Effector memory CD4-positive, alpha-beta T cell (primary cell): ENCODE measurements around the gene GJA3.

Experiments used
- DNase-seq, 3 donors: peaks; one replicate each; pipeline ENCODE4 v3.0.0-alpha.2; 2020
- H3K27ac ChIP-seq: 2 replicates; pipeline ENCODE4 v1.7.0; 2013; ENCODE audit warnings: mild to moderate bottlenecking, low read length, moderate library complexity; ENCODE audit not compliant: insufficient read depth, poor library complexity, severe bottlenecking
- H3K27me3 ChIP-seq: replicated peaks from 2 replicates; pipeline ENCODE4 v1.7.0; 2013; ENCODE audit warnings: mild to moderate bottlenecking, low read length; ENCODE audit not compliant: insufficient read depth, control insufficient read depth, poor library complexity, severe bottlenecking
- H3K36me3 ChIP-seq: 2 replicates; pipeline ENCODE4 v1.7.0; 2013; ENCODE audit warnings: mild to moderate bottlenecking, low read length, moderate library complexity; ENCODE audit not compliant: control insufficient read depth, insufficient read depth
- H3K4me1 ChIP-seq: 2 replicates; pipeline ENCODE4 v1.7.0; 2013; ENCODE audit warnings: low read length, mild to moderate bottlenecking; ENCODE audit not compliant: control insufficient read depth, insufficient read depth, poor library complexity, severe bottlenecking
- H3K4me3 ChIP-seq: 2 replicates; pipeline ENCODE4 v1.7.0; 2013; ENCODE audit warnings: low read length, low read depth, mild to moderate bottlenecking; ENCODE audit not compliant: insufficient read depth, poor library complexity, severe bottlenecking
- H3K9me3 ChIP-seq: 2 replicates; pipeline ENCODE4 v1.7.0; 2013; ENCODE audit warnings: mild to moderate bottlenecking, low read length, moderate library complexity; ENCODE audit not compliant: control insufficient read depth

GJA3 gene

DNA sequence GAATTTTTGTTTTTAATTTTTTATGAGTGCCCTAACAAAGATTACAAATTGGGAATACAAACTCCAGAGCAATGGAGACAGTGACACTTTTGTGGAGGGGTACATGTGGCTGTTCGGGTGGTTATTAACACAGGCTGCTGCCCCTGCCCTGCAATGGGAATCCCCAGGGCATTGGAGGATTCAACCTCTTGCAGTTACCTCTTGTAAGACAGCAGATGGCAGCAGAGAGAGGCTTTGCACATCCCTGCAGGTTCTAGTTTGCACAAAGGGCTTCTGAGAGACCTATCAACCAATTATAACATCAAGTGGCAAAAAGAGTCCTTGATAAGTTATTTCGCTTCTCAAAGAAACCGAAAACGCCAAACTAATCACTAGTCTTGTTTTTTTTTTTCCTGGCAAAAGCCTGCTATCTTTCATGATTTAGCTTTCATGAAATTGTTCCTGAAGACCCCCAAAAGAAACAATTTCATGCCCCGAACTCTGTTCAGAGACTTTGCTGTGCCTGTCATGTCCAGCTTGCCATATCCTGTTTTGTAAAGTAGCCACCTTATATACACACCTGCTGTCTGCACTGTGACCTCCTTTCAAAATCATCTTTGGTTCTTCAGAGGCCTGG is 21.5 kb upstream of the GJA3 start:
- DNase-seq: peak in 2 of 3 donors; percentile 14 to 40
- Histone ChIP-seq H3K36me3 (no peaks in the 10 kb centered on the region), H3K4me1 (no peaks in the 10 kb centered on the region), H3K27me3 (no peaks in the 10 kb centered on the region), H3K27ac (no peak overlapping the region), H3K9me3 (no peaks in the 10 kb centered on the region), H3K4me3 (no peak overlapping the region)

DNA sequence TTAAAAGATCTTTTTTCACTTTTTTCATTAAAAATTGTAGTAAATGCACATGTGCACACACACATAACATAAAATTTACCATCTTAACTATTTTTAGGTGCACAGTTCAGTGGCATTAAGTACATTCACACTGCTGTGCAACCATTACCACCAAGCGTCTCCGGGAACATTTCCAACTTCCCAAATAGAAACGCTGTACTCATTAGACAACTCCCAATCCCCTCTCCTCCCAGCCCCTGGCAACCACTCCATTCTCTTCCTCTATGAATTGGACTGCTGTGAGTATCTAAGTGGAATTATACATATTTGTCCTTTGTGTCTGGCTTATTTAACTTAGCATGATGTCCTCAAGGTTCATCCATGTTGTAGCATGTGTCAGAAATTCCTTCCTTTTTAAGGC is 20.3 kb upstream of the GJA3 start:
- peaks cover 4% of the 10 kb centered on the region for H3K27me3 ChIP-seq
- no peaks in the 10 kb centered on the region for H3K9me3 ChIP-seq
- no peaks in the 10 kb centered on the region for H3K36me3 ChIP-seq
- no peak overlapping the region for H3K4me3 ChIP-seq
- no peak for DNase-seq
- H3K4me1 ChIP-seq: no peaks in the 10 kb centered on the region
- no peak overlapping the region for H3K27ac ChIP-seq

DNA sequence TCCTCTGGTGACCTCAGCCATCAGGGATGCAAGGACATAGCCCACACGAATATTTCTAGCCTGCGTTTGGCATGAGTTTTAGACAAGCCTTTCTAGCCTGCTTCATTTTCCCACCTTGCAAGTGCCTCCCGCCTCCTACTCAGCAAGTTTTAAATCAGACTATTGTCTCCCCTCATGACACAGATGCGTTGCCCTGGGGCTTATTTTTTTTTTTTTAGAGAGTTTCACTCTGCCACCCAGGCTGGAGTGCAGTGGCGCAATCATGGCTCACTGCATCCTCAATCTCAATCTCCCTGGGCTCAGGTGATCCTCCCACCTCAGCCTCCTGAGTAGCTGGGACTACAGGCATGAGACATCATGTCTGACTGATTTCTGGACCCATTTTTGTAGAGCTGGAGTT is 17.3 kb upstream of the GJA3 start:
- no peaks in the 10 kb centered on the region for H3K4me1 ChIP-seq

DNA sequence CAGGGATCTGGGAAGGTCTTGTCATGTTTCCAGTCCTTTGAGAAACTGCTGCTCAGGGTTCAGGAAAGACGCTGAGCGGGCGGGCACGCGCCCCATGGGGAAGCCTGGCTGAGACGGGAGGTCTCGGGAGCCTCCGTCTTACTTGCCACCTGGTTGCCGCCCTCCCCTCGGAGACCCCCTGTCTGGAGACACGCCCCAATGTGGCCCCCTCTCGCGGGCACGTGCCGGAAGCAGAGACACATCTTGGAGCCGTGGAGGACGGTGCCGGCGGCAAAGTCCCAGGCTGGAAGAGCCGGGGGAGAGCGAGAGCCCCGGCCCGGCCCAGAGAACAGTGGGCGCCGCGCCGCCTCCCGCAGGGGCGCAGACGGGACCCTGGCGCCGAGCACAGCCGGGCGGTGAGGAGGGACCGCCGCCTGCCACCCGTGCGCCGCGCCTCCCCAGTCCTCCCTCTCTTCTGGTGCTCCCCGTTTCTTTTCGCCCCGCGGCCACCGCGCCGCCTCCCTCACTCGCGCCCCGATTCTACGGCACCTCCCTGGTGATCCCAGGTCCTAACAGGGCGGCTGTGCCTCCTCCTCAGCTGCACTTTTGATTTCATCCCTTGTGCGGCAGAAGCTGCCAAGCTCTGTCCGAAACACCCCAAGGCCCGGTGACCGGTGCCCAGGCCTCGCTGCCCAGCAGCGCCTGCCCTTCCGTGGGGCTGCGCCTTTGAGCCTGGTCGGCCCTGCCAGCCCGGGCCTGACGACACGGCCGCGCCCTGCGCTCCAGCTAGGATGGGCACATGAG is 16.4 kb upstream of the GJA3 start:
- Histone ChIP-seq H3K36me3 (no peaks in the 10 kb centered on the region), H3K27me3 (peaks cover 4% of the 10 kb centered on the region), H3K27ac (no peak overlapping the region), H3K4me3 (no peak overlapping the region), H3K9me3 (no peaks in the 10 kb centered on the region), H3K4me1 (no peaks in the 10 kb centered on the region)
- DNase-seq: no peak

More for the DNA sequence above, 17.3 kb upstream of the GJA3 start:
- Histone ChIP-seq H3K36me3 (no peaks in the 10 kb centered on the region), H3K4me3 (no peak overlapping the region), H3K9me3 (no peaks in the 10 kb centered on the region), H3K27ac (no peak overlapping the region), H3K27me3 (peaks cover 4% of the 10 kb centered on the region)
- DNase-seq: no peak

DNA sequence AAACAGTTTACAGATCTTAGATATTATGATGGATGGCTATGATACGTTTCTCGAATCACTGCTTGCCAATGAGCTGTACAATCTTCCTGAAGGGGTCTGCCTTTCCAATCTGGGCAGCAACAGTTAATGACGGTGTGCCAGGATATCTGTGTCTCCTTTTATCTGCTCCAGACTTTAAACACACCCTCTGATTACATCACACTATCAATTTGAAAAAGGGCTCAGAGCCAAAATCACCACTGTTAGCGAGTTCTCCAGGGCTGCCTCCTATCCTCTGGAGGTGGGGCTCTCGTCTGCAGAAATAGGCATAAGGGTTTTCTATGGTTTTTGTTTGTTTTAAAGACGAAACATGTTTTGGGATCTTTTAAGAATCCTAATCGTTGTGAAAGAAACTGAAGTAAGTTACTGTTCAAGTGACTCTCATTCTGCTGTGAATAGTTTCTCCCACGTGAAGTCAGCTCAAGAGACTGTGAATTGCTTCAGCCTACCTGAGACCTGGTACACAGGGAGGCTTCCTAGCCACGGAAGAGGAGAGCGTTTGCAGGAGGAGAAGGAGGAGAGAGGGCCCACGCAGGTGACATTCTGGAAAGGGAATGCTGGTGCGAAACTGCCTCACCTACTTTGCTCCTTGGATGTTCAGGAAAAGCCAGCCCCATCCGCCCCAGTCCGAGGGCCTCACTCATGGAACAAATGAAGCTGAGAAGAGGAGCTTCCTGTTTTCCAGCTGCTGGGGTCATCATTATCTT is 15.2 kb upstream of the GJA3 start:
- no peaks in the 10 kb centered on the region for H3K4me1 ChIP-seq
- H3K4me3 ChIP-seq: no peak overlapping the region
- H3K36me3 ChIP-seq: no peaks in the 10 kb centered on the region
- H3K27ac ChIP-seq: no peak overlapping the region
- H3K27me3 ChIP-seq: peaks cover 4% of the 10 kb centered on the region
- DNase-seq: no peak
- H3K9me3 ChIP-seq: no peaks in the 10 kb centered on the region

DNA sequence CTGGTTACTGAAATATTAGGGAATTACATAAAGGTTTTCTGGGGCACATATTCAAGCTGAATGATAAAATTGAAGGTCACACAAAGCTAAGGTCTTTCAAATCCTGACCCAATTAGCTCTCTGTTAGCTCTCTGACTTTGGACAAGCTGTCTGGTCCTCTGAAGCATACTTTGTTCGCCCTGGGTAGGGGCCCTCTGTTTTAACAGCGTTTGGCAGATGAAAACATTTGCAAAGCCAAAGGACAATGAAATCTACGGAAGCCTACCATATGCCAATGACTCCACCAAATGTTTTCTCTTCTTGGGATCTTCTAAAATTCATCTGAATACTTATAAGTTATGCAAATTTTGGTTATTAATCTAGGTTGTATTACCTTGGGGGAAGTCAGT is 14.5 kb upstream of the GJA3 start:
- DNase-seq: no peak
- no peaks in the 10 kb centered on the region for H3K4me1 ChIP-seq
- no peak overlapping the region for H3K4me3 ChIP-seq
- H3K36me3 ChIP-seq: no peaks in the 10 kb centered on the region
- H3K27me3 ChIP-seq: peaks cover 4% of the 10 kb centered on the region
- H3K9me3 ChIP-seq: no peaks in the 10 kb centered on the region
- no peak overlapping the region for H3K27ac ChIP-seq

DNA sequence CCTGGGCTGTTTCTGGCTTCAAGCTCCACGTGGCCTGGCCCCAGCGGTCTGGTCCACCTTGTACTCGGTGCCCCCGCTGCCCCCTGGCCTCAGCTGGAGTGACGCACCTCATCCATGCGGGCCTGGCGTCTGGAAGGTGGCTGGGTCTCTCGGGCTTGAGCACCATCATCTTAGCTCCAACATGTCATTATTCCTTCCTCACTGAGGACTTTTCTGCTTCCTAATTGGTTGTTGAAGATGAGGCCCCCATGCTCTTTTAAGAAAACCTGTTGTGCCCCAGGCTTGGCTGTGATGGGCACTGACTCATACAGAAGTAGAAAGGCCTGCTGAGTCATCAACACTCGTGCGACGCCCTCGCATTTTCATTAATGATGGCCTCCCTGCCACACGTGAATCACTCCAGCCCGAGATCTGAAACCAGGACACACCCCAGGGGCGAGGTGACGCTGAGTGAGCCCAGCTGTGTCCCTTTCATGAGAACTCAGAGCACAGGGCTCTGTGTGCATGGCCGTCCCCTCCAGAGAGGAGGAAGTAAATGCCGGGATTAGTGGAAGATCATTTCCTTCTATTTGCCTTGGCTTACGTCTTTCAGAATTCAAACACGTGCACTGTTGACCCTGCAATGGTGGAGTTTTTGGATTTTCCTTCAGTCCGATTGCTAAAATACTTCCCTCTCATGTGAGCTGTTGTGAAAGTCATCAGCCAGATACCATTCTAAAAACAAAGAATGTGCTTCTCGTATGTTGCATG is 14.0 kb upstream of the GJA3 start:
- Histone ChIP-seq H3K4me1 (no peaks in the 10 kb centered on the region), H3K27ac (no peak overlapping the region), H3K27me3 (peaks cover 4% of the 10 kb centered on the region), H3K4me3 (no peak overlapping the region), H3K36me3 (no peaks in the 10 kb centered on the region), H3K9me3 (no peaks in the 10 kb centered on the region)
- DNase-seq: peak in 1 of 3 donors; percentile 20

DNA sequence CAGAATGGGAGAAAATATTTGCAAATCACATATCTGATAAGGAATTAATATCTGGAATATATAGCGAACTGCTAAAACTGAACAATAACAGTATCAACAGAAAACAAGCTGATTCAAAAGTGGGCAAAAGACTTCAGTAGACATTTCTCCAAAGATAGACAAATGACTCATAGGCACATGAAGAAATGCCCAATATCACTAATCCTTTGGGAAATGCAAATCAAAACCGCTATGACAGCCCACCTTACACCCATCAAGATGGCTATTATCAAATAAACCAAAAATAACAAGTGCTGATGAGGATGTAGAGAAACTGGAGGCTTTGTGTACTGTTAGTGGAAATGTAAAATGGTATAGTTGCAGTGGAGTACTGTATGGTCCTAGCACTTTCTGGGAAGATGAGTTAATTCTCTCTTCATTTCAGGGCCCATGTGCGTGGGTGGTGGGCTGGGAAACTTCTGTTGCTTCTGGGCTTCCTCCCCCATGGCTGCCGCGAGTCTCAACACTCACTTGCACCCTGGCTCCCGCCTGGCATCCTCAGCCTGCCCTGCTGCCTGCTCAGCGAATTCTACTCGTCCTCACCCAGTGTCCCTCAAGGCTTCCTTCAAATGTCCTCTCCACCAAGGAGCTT is 12.4 kb upstream of the GJA3 start:
- H3K9me3 ChIP-seq: no peaks in the 10 kb centered on the region
- no peaks in the 10 kb centered on the region for H3K4me1 ChIP-seq
- no peak overlapping the region for H3K27ac ChIP-seq
- no peak overlapping the region for H3K4me3 ChIP-seq
- no peaks in the 10 kb centered on the region for H3K36me3 ChIP-seq
- peaks cover 4% of the 10 kb centered on the region for H3K27me3 ChIP-seq
- DNase-seq: no peak

DNA sequence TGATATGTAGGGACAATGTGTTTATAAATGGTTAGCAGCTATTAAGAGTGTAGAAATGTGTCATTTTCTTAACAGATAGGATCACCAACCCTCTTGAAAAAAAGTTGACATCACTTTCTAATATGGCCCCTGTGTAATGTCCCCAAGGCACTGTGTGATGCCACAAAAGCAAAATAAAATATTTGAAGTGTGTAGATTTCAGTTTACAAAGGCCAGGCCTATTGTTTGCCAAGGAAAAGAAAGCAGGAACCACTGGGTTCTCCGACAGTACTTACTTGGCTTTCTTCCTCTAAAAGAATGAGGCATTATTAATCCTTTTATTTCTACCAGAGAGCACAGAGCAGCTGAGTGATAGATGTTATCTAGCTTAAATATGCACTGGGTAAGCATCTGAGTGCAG is 10.5 kb upstream of the GJA3 start:
- Histone ChIP-seq H3K27me3 (peaks cover 1% of the 10 kb centered on the region), H3K4me1 (no peaks in the 10 kb centered on the region), H3K27ac (no peak overlapping the region), H3K9me3 (no peaks in the 10 kb centered on the region), H3K4me3 (no peak overlapping the region), H3K36me3 (no peaks in the 10 kb centered on the region)
- DNase-seq: no peak
